Stomach smooth muscle (tissue), 2 donors: ENCODE results near the gene CHTF8.

Source experiments
- H3K27ac ChIP-seq: one replicate; pipeline ENCODE4 v1.7.0; 2013; ENCODE audit warnings: mild to moderate bottlenecking, low read length, inconsistent platforms
- H3K27me3 ChIP-seq, 2 donors: one replicate each; pipeline ENCODE4 v1.7.0; 2013; ENCODE audit warnings: low read length in 2 of 2; ENCODE audit not compliant: insufficient read depth in 2 of 2, control insufficient read depth in 1 of 2
- H3K36me3 ChIP-seq, 2 donors: one replicate each; pipeline ENCODE4 v1.7.0; 2013; ENCODE audit warnings: low read length in 2 of 2; ENCODE audit not compliant: control insufficient read depth in 2 of 2, insufficient read depth in 2 of 2
- H3K4me1 ChIP-seq: one replicate; pipeline ENCODE4 v1.7.0; 2013; ENCODE audit warnings: low read length; ENCODE audit not compliant: control insufficient read depth, insufficient read depth
- H3K4me3 ChIP-seq, 2 donors: one replicate each; pipeline ENCODE4 v1.7.0; 2013; ENCODE audit warnings: low read length in 2 of 2
- H3K9ac ChIP-seq, 2 donors: one replicate each; pipeline ENCODE4 v1.7.0; 2013; ENCODE audit warnings: low read length in 2 of 2, mild to moderate bottlenecking in 1 of 2
- H3K9me3 ChIP-seq, 2 donors: one replicate each; pipeline ENCODE4 v1.7.0; 2013; ENCODE audit warnings: low read length in 2 of 2; ENCODE audit not compliant: control insufficient read depth in 2 of 2
- donor health status: healthy.
- donor health status: Pancreatic carcinoma.

Gene CHTF8

DNA sequence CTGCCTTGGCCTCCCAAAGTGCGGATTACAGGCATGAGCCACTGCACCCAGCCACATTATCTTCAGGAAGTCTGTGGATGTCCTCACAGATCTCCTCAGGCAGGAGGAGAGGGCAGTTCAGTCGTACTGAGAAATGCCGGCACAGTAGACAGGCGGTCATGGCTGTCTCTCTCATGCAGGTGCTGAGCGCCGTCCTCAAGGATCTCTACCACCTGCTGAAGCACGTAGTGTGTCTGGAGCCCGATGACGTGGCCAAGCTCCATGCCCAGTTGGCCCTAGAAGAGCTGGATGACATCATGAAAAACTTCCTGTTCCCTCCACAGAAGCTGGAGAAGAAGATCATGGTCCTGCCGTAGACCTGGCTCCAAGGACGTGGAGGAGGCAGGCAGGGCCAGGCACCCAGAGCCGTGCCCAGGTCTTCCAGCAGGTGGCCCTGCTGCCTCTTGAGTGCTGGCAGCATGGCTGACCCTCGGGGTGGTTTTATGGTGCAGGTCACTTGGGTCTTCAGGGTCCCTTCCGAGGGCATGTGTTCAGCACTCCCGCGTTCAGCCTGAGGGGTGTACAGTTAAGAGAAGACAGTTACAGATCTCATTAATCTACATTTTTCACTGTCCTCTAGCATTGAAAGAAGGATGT lies 49.0 kb downstream of the CHTF8 start:
- no peak overlapping the region for H3K27ac ChIP-seq
- no peak overlapping the region for H3K9ac ChIP-seq
- peaks cover 0 to 12% of the 10 kb centered on the region in 2 donors for H3K36me3 ChIP-seq
- no peak overlapping the region for H3K4me3 ChIP-seq
- H3K9me3 ChIP-seq: no peaks in the 10 kb centered on the region
- H3K27me3 ChIP-seq: no peaks in the 10 kb centered on the region
- H3K4me1 ChIP-seq: no peaks in the 10 kb centered on the region

- H3K4me1 ChIP-seq: no peaks in the 10 kb centered on the region
- peaks cover 0 to 9% of the 10 kb centered on the region in 2 donors for H3K36me3 ChIP-seq
- H3K27ac ChIP-seq: no peak overlapping the region
- H3K9ac ChIP-seq: no peak overlapping the region
- H3K9me3 ChIP-seq: no peaks in the 10 kb centered on the region
- no peaks in the 10 kb centered on the region for H3K27me3 ChIP-seq
- H3K4me3 ChIP-seq: no peak overlapping the region
Measured at GRCh38 chr16:69079697-69080096, 52.7 kb downstream of the CHTF8 start.

DNA sequence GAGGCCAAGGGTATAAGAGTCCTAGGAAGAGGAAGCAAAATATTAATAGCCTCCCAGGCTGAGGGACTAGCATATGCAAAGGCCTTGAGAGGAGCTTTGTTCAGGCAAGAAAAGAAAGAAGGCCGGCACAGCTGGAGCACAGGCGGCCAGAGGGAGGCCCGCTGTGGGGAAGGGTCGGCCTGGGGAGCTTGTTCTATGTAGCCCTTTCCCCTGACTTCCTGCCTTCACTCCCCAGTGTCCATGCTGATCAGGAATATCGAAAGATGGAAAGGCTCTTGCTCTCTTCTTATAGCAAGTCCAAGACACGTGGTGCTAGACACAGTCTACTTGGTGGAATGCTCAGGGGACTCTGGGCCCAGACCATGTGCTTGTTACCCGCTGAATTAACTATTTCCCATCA lies 54.3 kb downstream of the CHTF8 start:
- H3K27me3 ChIP-seq: no peaks in the 10 kb centered on the region
- no peaks in the 10 kb centered on the region for H3K4me1 ChIP-seq
- no peak overlapping the region for H3K27ac ChIP-seq
- H3K9me3 ChIP-seq: no peaks in the 10 kb centered on the region
- no peak overlapping the region for H3K4me3 ChIP-seq
- no peak overlapping the region for H3K9ac ChIP-seq
- H3K36me3 ChIP-seq: no peaks in the 10 kb centered on the region

- H3K27ac ChIP-seq: no peak overlapping the region
- no peaks in the 10 kb centered on the region for H3K4me1 ChIP-seq
- no peaks in the 10 kb centered on the region for H3K9me3 ChIP-seq
- H3K9ac ChIP-seq: no peak overlapping the region
- no peaks in the 10 kb centered on the region for H3K27me3 ChIP-seq
- no peak overlapping the region for H3K4me3 ChIP-seq
- no peaks in the 10 kb centered on the region for H3K36me3 ChIP-seq
Measured at GRCh38 chr16:69077251-69077650, 55.1 kb downstream of the CHTF8 start.

DNA sequence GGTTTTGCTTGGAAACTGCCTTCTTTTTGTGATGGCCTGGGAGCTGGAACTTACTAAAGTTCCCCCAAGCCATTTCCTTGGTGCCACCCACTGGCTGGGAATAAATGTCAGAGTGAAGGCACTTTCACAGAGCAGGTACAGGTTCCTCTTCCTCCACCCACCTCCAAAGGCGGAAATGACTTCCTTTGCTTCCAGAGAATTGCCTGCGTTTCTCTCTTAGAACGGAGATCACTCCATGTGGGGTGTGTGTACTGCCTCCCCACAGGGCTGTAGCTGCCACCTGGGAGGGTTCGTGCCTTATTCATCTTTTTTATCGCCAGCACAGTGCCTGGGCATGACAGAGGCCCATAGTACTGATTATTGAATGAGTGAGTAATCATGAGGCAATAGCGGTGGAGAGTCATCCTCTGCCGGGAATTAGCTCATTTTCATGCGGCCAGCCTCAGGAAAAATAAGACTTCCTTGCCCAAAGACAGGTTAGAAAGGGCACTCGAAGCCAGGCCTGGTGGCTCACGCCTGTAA lies 59.1 kb downstream of the CHTF8 start:
- H3K36me3 ChIP-seq: no peaks in the 10 kb centered on the region
- H3K4me3 ChIP-seq: no peak overlapping the region
- H3K27me3 ChIP-seq: no peaks in the 10 kb centered on the region
- no peaks in the 10 kb centered on the region for H3K9me3 ChIP-seq
- no peak overlapping the region for H3K9ac ChIP-seq
- no peaks in the 10 kb centered on the region for H3K4me1 ChIP-seq
- H3K27ac ChIP-seq: no peak overlapping the region

DNA sequence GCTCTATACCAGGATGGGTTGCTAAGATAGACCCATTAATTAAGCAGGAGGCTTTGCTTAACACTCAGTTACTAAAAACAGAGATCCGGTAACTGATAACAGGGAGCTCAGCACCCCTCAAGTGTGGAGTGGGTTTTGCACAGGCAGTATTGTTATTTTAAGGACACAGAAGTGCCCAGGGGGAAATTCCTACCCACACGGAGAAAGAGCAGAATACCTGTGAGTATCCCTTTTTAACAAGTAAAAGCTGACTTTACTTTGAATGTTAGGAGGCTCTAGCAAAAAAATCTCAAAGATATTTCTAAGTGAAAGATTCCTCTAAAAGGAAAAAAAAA lies 59.8 kb downstream of the CHTF8 start:
- Histone ChIP-seq H3K9me3 (no peaks in the 10 kb centered on the region), H3K4me1 (no peaks in the 10 kb centered on the region), H3K4me3 (no peak overlapping the region), H3K9ac (no peak overlapping the region), H3K27ac (no peak overlapping the region), H3K36me3 (no peaks in the 10 kb centered on the region), H3K27me3 (no peaks in the 10 kb centered on the region)

DNA sequence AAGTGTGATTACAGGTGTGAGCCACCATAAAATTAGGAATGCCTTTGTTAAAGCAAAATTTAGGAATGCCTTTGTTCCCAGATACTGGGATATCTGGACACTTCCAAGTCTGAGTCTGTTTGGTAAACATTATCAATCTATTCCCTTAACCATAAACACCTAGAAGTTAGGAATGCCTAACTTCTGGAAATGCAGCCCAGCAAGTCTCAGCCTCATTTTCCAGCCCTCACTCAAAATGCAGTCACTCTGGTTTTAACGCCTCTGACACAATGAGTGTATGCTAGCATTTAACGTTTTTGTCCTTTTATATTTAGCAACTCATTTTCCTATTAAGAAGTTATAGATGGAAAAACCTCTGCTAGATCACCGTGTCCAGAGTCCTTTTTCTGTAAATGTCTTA lies 61.4 kb downstream of the CHTF8 start:
- Histone ChIP-seq H3K36me3 (no peaks in the 10 kb centered on the region), H3K4me3 (no peak overlapping the region), H3K27ac (no peak overlapping the region), H3K27me3 (no peaks in the 10 kb centered on the region), H3K4me1 (no peaks in the 10 kb centered on the region), H3K9ac (no peak overlapping the region), H3K9me3 (no peaks in the 10 kb centered on the region)

GRCh38 chr16:69069504-69069903 lies 62.9 kb downstream of the CHTF8 start:
- Histone ChIP-seq H3K36me3 (no peaks in the 10 kb centered on the region), H3K4me1 (no peaks in the 10 kb centered on the region), H3K9me3 (no peaks in the 10 kb centered on the region), H3K9ac (no peak overlapping the region), H3K4me3 (no peak overlapping the region), H3K27ac (no peak overlapping the region), H3K27me3 (no peaks in the 10 kb centered on the region)
